ENCODE data around the gene PLCH1.

GRCh38 chr3:155457591-155457990 is 287.3 kb downstream of the PLCH1 start:
- TF ChIP-seq POLR2AphosphoS5 (IDR thresholded peaks at IDR 0.05; ENCODE audit: low read depth, low read length) = no peak
- no peak for TF ChIP-seq REST (IDR thresholded peaks at IDR 0.05; ENCODE audit: insufficient read depth in 1 of 2, low read depth in 2 of 2, low read length in 2 of 2)
- TF ChIP-seq TAF1 (IDR thresholded peaks at IDR 0.05; ENCODE audit: borderline replicate concordance, insufficient read depth, low read length) = no peak
- TF ChIP-seq SIN3A (IDR thresholded peaks at IDR 0.05; ENCODE audit: borderline replicate concordance, insufficient read depth, low read length) = no peak
